ENCODE measurements around the gene ASH1L.
A peak's percentile ranks its signal among the peaks of the same experiment; 100 is the strongest.

ASH1L gene

GRCh38 chr1:155471891-155472290 lies 90.7 kb downstream of the ASH1L start:
- no peak overlapping the region for H3K4me3 ChIP-seq (ENCODE audit: low read depth, low read length)
- TF ChIP-seq CTCF (conservative IDR thresholded peaks at IDR 0.05; ENCODE audit: low read depth, low read length), result no peak
- DNase-seq (ENCODE audit: low read depth), result no peak

DNA sequence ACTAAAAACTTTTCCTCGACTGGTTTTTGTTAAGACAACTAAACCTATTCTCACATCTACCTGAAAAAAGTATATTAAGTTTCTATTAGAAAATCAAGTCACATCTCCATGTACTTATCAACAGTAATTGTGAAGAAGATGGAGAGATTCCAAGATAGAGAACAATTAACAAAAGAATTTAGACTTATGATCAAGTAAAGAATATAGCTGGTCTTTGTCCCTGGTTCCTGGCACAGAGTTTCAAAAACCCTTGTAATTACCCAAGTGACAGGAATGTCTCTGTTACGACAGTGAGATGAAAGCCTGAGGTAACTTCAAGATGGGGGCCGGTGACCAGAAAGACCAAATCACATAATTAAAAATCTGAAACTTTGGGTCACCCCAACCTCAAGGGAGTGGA lies 91.6 kb downstream of the ASH1L start:
- no peak for TF ChIP-seq CTCF (conservative IDR thresholded peaks at IDR 0.05; ENCODE audit: low read depth, low read length)
- no peak for DNase-seq (ENCODE audit: low read depth)
- no peak overlapping the region for H3K4me3 ChIP-seq (ENCODE audit: low read depth, low read length)

DNA sequence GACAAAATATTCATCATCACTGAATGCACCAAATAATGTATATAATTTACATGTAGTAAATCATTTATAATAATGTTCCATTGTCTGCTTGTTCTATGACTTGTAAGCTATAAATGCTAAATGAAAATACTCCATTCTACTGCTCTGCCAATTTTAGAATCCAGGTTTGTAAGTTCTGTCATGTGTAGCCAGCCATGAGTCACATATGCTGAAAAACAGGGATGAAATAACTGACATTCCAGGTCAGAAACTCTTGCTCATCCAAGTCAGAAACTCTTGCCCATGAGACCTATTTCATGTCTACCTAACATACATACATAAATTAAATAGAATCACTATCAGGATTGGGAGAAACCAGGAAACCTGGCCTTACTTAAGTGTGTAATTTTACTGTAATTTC lies 95.6 kb downstream of the ASH1L start:
- DNase-seq (ENCODE audit: low read depth), result peak; percentile 91
- no peak for TF ChIP-seq CTCF (conservative IDR thresholded peaks at IDR 0.05; ENCODE audit: low read depth, low read length)
- no peak overlapping the region for H3K4me3 ChIP-seq (ENCODE audit: low read depth, low read length)

DNA sequence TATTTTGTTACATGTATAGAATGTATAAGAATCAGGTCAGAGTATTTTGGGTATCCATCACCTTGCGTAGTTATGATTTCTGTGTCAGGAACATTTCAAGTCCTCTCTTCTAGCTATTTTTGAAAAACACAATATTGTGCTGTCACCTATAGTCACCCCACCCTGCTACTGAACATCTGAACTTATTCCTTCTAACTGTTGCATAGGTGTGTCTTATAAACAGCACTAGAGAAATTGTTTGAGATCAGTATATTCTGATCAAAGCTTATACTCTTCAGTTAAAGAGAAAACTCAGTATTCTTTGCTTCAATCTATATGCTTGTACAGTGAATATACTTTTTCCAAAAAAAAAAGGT lies 96.0 kb downstream of the ASH1L start:
- no peak for DNase-seq (ENCODE audit: low read depth)
- TF ChIP-seq CTCF (conservative IDR thresholded peaks at IDR 0.05; ENCODE audit: low read depth, low read length), result no peak
- H3K4me3 ChIP-seq (ENCODE audit: low read depth, low read length), result no peak overlapping the region

DNA sequence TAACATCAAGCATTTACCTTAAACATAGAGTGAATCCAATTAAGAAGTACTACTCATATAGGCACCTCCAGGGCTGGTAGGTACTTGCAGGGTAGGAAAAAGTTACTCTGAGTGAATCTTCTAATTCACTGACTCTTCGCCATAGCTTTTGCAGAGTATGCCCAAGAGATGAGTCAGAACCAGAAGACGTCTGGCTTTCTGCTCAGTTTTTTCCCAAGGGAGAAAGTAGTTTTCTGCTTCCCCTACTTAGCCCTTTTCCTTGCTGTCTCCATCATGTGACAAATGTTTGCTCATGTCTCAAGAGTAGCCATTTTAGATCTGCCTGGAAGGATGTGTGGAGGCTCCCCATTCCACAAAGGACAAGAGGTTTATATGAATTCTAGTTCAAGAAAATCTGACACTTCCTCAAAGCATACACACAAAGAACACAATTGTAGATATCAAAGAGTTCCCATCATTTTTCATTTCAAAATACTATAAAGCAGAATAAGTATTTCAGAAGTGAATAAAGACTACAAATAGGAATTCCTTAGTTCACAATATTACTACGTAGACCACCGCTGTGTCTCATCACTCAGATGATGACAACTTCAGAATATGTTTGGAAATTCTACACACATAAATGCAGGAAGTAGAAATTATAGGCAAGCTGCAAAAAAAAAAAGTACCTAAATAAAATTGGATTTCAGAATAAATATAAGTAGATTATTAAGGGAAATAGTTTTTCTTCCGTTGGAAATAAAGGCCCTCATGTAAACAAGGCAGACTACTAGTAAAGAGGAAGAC lies 98.5 kb downstream of the ASH1L start:
- no peak overlapping the region for H3K4me3 ChIP-seq (ENCODE audit: low read depth, low read length)
- DNase-seq (ENCODE audit: low read depth), result peak; percentile 88
- no peak for TF ChIP-seq CTCF (conservative IDR thresholded peaks at IDR 0.05; ENCODE audit: low read depth, low read length)

GRCh38 chr1:155458111-155458510 lies 104.5 kb downstream of the ASH1L start:
- DNase-seq (ENCODE audit: low read depth), result no peak
- no peak overlapping the region for H3K4me3 ChIP-seq (ENCODE audit: low read depth, low read length)
- no peak for TF ChIP-seq CTCF (conservative IDR thresholded peaks at IDR 0.05; ENCODE audit: low read depth, low read length)

GRCh38 chr1:155457266-155457665 lies 105.3 kb downstream of the ASH1L start:
- DNase-seq (ENCODE audit: low read depth), result no peak
- no peak for TF ChIP-seq CTCF (conservative IDR thresholded peaks at IDR 0.05; ENCODE audit: low read depth, low read length)
- no peak overlapping the region for H3K4me3 ChIP-seq (ENCODE audit: low read depth, low read length)

Data from choroid plexus epithelial cell (primary cell).